CD4-positive, alpha-beta T cell treated with Interleukin-6 for 4 hours (primary cell): ENCODE results near the gene GPRASP1.
"Not testable (repeated sequence)": the region's sequence is repeated elsewhere in the genome, so short reads cannot be mapped to it uniquely, and the experiment has no call there.

Experiments used
- DNase-seq: peaks from one replicate; pipeline ENCODE4 v3.0.0-alpha.2; 2020; ENCODE audit warnings: mixed read lengths

GPRASP1 gene, protein sequence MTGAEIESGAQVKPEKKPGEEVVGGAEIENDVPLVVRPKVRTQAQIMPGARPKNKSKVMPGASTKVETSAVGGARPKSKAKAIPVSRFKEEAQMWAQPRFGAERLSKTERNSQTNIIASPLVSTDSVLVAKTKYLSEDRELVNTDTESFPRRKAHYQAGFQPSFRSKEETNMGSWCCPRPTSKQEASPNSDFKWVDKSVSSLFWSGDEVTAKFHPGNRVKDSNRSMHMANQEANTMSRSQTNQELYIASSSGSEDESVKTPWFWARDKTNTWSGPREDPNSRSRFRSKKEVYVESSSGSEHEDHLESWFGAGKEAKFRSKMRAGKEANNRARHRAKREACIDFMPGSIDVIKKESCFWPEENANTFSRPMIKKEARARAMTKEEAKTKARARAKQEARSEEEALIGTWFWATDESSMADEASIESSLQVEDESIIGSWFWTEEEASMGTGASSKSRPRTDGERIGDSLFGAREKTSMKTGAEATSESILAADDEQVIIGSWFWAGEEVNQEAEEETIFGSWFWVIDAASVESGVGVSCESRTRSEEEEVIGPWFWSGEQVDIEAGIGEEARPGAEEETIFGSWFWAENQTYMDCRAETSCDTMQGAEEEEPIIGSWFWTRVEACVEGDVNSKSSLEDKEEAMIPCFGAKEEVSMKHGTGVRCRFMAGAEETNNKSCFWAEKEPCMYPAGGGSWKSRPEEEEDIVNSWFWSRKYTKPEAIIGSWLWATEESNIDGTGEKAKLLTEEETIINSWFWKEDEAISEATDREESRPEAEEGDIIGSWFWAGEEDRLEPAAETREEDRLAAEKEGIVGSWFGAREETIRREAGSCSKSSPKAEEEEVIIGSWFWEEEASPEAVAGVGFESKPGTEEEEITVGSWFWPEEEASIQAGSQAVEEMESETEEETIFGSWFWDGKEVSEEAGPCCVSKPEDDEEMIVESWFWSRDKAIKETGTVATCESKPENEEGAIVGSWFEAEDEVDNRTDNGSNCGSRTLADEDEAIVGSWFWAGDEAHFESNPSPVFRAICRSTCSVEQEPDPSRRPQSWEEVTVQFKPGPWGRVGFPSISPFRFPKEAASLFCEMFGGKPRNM (N-terminal part only)

DNA sequence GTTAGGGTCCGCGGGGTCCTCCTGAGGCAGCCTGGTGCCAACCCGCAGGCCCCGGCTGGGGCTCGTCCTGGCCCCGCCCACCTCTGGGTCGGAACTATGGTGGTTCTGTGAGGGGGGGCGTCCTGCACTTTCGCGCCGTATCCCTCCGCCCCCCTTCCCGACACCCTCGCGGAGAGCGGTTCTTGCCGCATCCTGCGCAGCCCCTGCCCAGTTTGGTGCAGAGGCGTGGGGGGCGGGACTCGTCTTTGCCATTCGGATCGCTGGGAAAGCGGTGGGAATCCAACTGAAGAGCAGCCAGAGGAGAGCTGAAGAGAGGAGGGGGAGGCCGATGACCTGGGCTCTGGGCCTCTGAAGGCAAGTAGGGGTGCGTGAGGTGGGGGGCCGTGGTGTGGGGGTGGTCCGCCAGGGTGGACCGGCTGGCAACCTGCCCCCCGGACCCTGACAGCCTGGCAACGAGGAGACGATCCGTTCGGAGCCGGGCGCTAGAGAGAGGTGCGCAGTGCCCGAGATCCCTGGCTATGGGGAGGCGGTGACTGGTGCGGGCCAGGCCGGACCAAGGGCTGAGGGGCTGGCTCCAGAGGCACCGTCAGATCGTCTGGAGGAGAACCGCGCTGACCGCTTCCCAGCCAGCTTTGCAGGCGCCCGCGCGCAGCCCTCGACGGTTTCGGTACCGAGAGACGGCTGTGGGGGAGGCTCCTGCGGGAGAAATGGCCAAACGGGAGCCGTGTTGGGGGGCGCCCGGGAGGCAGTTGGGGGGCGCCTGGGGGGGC is at the start of gene GPRASP1:
Gene GPRASP1, plus strand, starts transcription at position 242 of the 770 bp plus-strand sequence. CDS start 2,431 bp downstream, outside the sequence.
- peak; percentile 77 for DNase-seq

DNA sequence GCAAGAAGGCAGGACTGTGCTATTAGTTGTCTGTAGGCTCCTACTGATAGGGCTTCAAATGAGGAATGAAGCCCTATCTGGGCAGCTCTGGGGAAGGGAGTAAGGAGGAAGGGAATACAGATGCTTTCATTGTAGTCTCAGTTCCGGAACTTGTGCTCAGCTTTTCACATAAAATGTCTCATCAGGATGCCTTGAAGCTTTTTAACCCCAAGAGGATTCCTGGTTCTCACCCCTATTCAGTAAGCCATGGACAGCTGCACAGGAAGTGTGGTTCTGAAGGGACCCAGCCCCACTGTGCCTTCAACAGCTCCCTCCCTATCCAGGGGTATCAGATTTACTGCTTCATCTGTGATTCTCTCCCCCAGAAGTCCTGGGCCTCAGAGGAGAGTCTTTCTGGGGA is 47.0 kb upstream of the GPRASP1 start:
- no peak for DNase-seq

DNA sequence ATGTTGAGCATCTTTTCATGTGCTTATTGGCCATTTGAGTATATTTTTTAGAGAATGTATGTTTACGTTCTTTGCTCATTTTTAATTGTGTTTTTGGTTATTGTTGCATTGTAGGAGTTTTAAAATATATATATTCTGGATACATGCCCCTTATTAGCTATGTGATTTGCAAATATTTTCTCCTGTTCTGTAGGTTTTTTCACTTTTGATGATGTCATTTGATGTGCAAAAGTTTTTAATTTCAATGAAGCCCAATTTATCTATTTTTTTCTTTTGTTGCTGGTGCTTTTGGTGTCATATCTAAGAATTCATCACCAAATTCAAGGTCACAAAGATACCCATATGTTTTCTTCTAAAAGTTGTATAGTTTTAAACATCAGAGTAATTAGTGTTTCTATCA is 45.2 kb upstream of the GPRASP1 start:
- no peak for DNase-seq

DNA sequence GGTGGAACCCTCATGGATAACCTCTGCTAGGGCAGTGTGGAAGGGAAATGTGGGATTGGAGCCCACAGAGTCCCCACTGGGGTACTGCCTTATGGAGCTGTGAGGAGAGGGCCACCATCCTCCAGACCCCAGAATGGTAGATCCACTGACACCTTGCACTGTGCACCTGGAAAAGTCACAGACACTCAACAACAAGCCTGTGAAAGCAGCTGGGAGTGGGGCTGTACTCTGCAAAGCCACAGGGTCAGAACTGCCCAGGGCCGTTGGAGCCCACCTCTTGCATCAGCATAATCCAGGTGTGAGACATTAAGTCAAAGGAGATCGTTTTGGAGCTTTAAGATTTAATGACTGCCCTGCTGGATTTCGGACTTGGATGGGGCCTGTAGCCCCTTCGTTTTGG is 40.4 kb upstream of the GPRASP1 start:
- no peak for DNase-seq

DNA sequence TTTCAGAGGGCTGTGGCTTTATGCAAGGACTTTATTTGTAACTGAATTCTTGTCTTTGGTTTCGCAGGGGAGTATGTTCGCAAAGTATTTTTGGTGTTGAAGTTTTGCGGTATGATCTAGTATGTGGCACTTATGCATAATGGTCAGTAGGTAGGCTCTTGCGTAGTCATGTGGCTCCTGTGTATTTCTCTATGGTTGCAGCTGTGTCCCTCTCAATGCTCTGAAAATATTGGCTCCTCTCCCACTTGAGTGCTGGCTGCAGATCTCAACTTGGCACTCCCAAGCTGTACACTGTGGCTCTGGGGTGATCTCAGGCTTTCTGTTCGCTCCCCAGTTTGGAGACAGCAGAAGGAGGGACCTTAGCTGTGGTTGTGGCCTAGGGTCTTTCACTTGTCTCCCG is 27.2 kb upstream of the GPRASP1 start:
- DNase-seq, result no peak

DNA sequence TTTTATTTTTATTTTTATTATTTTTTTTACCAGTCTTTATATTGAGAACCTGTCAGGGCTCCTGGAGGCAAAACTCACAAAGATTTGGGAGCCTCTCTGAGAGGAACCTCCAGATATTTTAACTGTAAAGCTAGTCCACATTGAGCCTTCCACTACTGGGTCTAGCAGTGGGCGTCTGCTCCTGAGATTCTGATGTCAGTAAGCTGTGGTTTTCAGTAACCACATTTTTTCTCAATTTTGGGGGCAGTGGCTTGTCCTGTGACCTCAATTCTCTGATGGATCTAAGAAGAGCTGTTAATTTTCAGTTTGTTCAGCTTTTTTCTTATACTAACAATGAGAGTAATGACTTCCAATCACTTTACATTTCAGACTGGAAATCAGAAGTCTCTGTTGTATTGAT is 23.6 kb upstream of the GPRASP1 start:
- DNase-seq, result no peak

DNA sequence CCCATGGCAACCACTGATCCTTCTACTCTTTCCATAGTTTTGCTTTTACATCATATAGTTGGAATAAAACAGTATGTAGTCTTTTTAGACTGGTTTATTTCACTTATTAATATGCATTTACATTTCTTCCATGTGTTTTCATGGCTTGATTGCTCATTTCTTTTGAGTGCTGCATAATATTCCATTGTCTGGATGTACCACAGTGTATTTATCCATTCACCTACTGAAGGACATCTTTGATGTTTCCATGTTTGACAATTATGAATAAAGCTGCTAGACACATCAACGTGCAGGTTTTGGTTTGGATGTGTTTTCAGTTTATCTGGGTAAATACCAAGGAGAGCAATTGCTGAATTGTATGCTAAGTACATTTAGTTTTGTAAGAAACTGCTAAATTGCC is 13.7 kb upstream of the GPRASP1 start:
- DNase-seq, result no peak

DNA sequence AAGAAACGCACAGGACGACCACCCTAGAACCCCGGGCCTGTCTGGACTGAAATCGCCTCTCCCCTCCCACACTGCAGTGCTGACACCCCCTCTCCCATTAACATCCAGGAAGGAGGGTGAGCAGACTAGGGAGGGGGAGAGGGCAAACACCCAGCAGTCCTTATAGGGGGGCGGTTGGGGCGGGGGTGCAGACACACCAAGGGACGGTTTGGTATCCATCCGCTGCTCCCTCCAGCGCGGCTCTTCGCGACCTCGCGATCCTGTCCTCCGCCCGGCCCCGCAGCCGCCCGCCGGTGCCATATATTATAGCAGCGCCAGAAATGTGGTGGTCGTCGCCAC is 411 bp upstream of the GPRASP1 start:
- no peak for DNase-seq

DNA sequence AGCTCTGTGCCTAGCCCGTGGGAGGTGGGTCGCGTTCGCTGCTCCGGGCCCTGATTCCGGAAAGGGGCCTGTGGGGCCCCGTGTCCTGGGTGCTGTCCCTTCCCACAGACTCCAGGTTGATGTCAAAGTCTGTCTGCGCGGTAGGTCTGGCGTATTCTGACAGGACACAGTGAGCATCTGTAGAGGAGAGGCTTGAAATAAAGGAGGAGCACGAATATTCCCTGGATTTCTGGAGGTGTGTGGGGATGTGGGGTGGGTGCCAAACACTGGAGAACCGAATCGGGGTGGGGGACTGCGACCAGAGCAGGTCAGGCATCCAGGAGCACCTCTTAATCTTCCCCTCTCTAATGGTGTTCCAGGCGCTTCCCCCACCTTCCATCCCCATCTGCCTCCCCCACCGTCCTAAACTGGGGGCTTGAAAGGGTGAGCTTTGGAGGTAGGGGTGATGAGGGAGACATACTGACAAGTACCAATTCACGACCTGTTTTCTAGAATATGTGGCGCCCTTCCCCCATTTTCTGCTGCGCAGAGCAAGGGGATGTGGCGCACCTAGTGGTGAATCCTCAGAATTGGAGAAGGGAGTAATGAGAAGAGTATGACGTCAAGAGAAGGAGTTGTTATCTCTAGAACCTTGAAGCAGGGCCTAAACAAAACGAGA is 877 bp downstream of the GPRASP1 start:
- peak; percentile 71 for DNase-seq

DNA sequence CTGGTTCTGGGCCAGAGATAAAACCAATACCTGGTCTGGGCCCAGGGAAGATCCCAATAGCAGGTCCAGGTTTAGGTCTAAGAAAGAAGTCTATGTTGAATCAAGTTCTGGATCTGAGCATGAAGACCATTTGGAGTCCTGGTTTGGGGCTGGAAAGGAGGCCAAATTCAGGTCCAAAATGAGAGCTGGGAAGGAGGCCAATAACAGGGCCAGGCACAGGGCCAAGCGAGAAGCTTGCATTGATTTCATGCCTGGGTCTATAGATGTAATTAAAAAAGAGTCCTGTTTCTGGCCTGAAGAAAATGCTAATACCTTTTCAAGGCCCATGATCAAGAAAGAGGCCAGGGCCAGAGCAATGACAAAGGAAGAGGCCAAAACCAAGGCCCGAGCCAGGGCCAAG is 3.4 kb downstream of the GPRASP1 start:
- DNase-seq, result no peak

DNA sequence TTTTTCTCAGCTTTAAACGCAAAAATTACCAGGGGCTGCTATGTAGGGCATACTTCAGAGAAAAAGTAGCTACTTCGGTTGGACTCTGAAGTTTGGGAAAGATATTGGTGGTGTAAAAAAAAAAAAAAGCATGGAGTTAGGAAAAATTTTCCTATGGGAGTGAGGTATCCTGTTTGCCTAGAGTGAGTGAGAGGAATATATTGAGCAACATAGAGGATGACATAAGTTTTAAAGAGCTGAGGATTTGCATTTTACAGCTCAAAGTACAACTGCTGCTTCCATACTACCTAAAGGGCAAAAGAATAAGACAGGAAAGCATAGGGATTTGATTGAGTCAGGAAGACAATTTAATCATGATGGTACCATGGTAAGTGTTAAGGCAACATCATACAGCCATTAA is 7.3 kb downstream of the GPRASP1 start:
- no peak for DNase-seq

DNA sequence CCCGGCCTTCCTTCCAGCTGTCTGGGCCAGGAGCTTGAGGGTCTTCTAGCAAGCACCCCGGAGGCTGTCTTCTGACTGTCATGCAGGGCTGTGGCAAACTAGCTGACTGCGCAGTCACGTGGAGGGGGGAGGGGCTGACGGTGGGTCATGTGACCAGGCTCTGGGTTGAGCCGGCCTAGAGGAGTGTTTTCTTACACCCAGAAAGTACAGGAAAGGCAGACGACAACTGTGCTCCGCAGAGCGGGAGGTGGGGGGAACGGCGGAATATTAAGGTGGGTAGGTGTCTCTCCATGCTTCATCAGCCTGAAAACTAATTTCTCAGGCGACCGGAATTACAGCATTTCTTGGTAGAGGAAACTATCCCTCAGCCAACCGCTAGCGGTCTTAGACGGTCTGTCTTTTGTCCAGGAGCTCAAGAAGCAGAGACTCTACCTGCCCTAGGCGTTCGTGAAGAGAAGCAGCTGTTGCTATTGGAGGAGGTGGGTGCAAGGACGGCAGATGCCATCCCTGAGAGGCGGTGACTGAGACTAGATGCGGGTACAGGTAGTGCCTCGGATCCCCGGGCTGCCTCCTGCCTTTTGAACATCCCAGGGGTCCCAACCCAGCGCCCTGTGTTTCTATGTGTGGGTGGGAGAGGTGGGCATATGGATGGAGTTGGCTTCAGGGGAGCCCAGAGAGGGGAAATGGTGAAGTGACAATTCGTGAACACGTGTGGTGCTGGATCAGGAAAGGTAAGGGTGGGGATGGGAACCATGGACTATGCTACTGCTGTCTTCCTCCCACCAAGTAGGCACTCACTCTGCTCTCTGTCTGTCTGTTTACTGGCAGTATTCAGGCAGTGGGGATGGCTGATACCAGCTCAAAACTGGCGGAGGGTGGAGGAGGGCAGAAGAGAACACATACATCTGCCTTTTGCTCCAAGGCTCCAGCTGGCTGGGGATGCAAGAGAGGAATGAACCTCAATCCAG is 8.8 kb downstream of the GPRASP1 start:
- peak; percentile 85 for DNase-seq

DNA sequence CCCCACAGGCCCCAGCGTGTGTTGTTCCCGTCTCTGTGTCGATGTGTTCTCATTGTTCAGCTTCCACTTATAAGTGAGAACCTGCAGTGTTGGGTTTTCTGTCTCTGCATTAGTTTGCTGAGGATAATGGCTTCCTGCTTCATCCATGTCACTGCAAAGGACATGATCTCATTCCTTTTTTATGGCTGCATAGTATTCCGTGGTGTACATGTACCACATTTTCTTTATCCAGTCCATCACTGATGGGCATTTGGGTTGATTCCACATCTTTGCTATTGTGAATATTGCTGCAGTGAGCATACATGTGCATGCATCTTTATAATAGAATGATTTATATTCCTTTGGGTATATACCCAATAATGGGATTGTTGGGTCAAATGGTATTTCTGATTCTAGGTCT is 12.5 kb downstream of the GPRASP1 start:
- not testable (repeated sequence) for DNase-seq

DNA sequence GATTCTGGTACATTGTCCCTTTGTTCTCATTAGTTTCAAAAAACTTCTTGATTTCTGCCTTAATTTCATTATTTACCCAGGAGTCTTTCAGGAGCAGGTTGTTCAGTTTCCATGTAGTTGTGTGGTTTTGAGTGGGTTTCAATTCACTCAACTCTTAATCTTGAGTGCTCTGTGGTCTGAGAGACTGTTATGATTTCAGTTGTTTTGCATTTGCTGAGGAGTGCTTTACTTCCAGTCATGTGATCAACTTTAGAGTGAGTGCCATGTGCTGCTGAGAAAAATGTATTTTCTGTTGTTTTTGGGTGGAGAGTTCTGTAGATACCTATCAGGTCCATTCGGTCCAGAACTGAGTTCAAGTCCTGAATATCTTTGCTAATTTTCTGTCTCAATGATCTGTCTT is 15.8 kb downstream of the GPRASP1 start:
- DNase-seq, result not testable (repeated sequence)

DNA sequence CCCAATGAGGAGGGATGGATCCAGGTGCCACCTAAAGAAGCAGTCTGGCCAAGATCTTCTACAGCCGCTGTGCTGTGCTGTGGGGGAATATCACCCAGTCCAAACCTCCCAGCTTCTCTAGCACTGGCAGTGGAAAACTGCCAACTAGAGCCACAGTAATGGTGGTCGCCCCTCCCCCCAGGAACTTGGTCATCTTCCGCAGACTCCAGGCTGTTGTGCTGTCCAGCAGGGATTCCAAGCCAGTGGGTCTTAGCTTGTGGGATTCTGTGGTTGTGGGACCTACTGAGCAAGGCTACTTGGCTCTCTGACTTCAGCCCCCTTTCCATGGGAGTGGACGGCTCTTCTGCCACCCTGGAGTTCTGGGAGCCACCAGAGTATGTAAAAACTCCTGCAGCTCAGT is 18.2 kb downstream of the GPRASP1 start:
- DNase-seq, result no peak

DNA sequence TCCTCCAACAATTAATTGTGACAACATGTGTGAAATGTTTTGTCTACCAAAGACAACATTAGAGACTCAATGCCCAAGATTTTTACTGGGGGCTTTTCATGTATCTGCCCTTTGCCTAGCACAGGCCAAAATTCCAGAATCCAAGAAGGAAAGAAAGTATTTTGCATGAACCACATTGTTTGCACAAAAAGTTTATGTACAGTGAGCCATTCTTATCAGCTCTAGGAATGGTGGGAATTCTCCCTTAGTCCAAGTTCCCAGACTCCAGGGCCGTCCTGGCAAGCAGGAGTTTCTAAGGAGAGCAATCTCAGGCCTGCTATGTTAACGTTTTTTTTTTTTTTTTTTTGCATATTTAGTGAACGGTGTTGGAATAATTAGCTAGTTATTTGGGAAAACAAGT is 21.6 kb downstream of the GPRASP1 start:
- no peak for DNase-seq

DNA sequence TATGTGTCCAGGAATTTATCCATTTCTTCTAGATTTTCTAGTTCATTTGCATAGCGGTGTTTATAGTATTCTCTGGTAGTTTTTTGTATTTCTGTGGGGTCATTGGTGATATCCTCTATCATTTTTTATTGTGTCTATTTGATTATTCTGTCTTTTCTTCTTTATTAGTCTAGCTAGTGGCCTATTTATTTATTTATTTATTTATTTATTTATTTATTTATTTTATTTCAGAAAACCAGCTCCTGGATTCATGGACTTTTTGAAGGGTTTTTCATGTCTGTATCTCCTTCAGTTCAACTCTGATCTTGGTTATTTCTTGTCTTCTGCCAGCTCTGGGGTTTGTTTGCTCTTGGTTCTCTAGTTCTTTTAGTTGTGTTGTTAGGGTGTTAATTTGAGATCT is 26.2 kb downstream of the GPRASP1 start:
- DNase-seq, result not testable (repeated sequence)

DNA sequence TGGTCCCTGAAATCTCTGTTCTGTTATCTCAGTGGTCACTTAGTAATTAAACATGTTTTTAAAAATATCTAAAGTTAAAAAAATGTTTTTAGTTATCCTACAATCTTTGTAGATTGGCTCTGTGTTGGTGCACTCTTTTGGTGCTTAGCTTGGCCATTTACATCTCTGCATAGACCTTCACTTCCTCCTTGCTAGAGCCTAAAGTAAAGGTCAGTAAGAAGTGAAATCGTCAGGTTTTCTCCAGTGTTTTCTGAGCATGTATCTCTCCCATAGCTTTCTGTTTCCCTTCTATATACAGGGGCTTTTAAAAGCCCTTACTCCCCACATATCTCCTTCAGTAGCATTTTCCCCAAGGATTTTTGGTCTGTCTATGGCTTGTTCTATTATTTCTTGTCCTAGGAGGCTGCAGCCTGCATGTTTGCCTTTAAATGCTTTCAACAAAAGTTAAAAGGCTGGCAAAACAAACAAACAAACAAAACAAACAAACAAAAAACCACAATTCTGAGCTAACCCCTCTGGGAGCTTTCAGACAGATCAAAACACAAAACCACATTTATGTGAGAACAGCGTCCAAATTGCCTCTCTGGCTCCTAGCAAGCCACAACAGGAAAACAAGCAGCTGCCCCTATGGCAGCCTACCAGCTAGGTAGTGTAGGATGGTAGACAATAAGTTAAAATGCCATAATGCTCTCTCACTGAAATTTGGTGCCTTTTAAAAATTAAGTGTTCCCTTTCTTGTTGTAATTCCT is 33.7 kb downstream of the GPRASP1 start:
- DNase-seq, result no peak

DNA sequence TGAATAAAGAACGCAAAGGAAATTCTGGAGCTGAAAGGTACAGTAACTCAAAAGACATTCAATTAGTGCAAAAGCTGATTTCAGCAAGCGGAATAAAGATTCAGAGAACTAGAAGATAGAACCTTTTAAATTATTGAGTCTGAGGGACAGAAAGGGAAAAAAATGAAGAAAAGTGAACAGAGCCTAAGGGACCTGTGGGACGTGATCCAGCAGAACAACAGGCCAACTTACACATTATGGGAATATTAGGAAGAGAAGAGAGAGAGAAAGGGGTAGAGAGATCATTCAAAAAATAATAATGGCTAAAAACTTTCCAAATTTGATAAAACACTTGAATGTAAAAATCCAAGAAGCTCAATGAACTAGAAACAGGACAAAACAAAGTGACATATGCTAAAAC is 43.5 kb downstream of the GPRASP1 start:
- no peak for DNase-seq

DNA sequence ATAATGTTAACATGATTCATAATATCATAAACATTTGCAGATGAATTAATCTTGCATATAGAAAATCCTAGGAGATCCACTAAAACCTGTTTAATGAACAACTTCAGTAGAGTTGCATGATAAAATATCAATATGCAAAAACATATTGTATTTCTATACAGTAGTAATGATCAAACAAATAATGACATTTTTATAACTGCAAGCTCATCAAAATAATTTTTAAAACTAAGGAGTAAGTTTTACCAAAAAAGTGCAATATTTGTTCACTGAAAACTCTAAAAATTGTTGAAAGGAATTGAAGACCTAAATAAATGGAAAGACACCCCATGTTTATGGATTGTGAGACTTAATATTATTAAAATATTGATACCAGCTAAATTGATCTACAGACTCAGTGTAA is 45.0 kb downstream of the GPRASP1 start:
- no peak for DNase-seq
